Forelimb muscle (tissue), 1 donor: ENCODE results near the gene CNGB1. TPM values are rescaled to one million over a fixed set of nuclear protein-coding genes. Genes with fewer than 3 reads are reported as not detected.
"Not testable (repeated sequence)": the region's sequence is repeated elsewhere in the genome, so short reads cannot be mapped to it uniquely, and the experiment has no call there.

Experiments used
- DNase-seq: peaks from one replicate; pipeline ENCODE4 v3.0.0-alpha.2; 2013; ENCODE audit warnings: low read depth
- polyA plus RNA-seq: library from polyadenylated mRNA; unstranded; fragments of 120-200 nt; gene quantifications from one replicate; pipeline ENCODE4 v1.2.1, GENCODE V29; 2013; ENCODE audit not compliant: insufficient read length

Gene CNGB1
- polyA plus RNA-seq, 1 donor, result 0.03 TPM

DNA sequence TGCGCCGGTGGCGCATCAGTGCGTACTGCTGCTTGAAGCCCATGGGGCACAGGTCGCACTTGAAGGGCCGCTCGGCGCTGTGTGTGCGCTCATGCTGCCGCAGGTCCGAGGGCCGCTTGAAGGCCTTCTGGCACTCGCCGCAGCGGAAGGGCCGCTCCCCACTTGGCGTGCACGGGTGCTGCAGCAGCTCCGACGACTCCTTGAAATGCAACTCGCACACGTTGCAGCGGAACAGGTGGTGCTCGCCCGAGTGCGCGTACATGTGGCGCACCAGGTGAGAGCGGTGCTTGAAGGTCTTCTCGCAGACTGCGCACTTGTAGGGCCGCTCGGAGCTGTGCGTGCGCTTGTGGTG lies 26.2 kb upstream of the CNGB1 start:
- DNase-seq, result no peak

DNA sequence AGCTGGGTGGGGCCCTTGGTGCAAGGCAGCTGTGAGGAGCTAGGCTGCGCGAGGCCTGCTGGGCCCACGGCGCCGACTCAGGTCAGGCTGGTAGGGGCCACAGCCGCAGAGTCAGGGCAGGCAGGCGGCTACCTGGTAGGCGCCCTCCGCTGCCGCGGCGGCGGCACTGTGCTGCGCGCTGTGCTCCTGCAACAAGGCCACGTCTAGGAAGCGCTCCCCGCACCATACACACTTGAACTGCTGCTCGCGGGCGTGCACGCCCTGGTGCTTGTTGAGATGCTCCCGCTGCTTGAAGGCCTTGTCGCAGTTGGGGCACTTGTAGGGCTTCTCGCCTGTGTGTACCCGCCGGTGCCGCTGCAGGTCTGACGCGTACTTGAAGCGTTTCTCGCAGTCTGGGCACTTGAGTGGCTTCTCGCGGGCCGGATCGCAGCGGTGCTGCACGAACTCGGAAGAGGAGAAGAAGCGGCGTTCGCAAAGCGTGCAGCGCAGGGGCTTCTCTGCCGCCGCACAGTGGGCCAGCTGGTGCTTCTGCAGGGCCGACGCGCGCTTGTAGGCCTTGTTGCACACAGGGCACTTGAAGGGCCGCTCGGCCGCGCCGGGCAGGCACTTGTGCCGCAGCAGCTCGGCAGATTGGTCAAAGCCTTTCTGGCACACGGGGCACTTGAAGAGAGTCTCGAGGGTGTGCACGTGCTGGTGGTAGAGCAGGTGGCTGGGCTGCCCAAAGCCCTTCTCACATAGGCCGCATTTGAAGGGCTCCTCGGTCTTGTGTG lies 25.7 kb upstream of the CNGB1 start:
- DNase-seq, result no peak

DNA sequence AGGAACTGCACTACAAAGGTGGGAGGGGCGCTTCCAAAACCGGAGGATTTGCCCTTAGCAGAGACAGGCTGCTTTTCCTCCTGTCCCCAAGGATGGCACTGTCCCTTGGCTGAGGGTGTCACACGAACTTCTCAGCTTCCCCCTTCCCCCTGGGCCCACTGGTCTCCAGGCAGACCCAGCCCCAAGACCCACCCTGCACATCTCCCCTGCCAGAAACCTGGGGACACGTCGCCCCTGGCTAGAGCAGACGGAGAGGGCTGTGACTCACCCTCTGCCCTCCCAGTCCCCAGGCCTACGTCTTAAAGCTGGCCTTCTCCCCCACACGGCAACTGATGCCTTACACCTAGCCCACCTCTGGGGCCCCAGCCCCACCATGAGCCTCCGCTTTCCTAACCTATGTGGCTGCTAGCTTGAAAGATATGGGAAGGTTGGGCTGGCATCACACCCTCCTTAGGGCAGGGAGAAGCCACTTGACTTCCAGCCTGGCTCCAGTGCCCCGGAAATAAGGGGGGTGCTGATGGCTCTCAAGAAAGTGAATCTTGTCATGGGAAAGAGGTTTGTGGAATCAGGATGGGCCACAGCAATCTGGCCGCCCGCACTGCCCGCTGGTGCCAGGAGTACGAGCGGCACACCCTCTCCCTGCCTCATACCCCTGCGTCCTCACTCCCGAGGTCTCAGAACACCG lies 24.9 kb upstream of the CNGB1 start:
- DNase-seq, result no peak

GRCh38 chr16:57994778-57995177 lies 23.9 kb upstream of the CNGB1 start:
- no peak for DNase-seq

- no peak for DNase-seq
These were observed 23.4 kb upstream of the CNGB1 start for GRCh38 chr16:57994361-57994760.

GRCh38 chr16:57993897-57994296 lies 23.0 kb upstream of the CNGB1 start:
- no peak for DNase-seq

DNA sequence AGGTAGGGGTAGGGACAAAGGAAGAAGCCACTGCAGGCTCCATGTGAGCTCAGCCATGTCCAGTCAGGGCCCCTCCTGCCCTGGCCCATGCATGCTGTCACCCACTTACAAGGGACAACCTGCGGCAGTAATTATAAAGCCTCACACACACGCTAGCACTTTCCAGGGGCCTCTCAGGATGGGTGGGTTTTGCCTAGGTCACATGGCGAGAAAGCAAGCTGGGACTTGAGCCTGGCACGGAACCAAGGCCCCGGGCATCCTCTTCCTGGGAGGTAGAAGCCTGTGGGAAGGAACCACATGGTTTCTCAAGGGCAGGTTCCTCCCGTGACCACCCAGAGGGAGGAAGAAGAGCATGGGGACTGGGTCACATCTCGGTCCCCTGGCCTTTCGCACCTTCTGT lies 22.5 kb upstream of the CNGB1 start:
- DNase-seq, result no peak

DNA sequence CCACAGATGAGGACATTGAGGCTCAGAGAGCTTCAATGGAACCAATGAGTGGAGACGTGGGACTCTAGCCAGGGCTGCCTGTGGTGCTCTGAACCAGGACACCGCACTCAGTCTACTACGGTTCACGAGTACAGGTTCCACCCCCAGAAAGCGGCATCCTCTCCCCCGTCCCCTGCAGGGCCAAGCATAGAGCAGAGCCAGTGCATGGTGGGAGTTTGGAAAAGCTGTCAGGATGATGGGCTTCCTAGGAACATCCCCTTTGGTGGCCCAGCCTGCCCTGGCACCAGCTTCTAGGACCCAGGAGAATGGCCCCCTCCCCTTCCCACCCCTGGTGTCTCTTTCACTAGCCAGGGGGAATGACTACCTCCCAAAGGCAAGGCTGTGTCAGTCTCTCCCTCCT lies 21.2 kb upstream of the CNGB1 start:
- no peak for DNase-seq

DNA sequence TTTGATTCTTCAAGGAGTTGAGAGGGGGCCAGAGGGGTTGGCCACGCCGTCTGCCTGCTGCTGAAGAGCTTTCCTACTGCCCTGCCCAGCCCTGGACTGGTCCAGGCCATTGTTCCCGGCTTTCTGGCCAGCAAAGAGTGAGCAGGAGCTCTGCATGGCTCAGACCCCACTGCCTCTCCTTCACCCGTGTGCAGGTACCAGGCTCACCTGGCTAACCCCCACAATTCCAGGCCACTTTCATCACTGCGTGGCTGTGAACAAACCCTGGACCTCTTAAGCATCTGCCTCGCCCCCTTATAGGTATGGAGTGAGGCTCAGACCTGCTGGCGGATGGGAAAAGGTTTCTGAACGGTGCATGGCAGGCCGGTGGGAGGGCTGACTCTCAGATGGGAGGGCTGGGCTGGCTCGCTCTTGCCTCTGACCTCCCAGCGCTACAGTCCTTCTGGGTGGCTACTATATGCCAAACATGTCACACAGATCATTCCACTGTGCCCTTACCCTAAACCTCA lies 20.7 kb upstream of the CNGB1 start:
- DNase-seq, result no peak

GRCh38 chr16:57988929-57989328 lies 18.0 kb upstream of the CNGB1 start:
- DNase-seq, result no peak

GRCh38 chr16:57987441-57988177 lies 16.7 kb upstream of the CNGB1 start:
- no peak for DNase-seq

- DNase-seq, result no peak
These were observed 15.3 kb upstream of the CNGB1 start for GRCh38 chr16:57986196-57986595.

DNA sequence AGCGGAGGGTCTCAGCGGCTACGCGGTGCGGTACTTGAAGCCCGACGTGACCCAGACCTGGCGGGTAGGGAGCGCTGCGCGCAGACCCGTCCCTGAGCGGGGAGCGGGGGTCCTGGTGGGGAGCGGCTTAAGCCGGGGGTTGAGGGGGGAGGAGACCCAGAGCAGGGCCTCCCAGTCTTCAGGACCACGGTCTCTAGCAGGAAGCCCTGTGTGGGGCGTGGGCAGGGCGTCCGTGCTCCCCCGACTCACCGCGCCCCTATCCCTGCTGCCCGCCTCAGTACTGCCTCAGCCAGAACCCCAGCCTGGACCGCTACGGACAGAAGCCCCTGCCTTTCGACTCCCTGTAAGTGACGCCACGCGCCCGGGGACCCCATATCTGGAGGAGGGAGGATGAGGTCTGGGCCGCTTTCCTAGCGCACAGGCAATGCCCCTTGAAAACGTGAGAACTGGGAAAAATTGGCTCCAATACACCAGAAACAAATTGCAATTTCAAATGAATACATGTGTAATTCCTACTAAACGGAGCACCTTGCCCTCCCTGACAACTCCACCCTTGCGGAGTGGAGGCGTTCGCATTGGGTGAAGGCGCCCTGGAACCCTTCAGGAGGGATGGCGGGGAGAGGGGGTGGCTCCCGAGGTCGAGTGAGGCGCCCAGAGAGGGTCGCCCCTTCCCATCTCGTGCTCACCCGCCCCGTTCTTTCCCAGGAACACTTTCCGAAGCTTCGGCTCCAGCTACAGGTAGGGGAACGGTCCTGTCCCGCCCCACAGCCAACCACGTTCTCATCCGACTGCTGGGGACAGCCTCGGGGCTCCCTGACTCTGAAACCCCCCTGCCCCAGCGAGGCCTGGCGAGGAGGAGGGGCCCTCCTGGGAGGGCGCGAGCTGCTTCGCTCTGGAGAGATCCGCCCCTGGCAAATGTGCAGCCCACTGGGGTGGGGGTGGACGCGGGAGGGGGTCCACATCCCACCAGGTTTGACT lies 14.6 kb upstream of the CNGB1 start:
- no peak for DNase-seq

DNA sequence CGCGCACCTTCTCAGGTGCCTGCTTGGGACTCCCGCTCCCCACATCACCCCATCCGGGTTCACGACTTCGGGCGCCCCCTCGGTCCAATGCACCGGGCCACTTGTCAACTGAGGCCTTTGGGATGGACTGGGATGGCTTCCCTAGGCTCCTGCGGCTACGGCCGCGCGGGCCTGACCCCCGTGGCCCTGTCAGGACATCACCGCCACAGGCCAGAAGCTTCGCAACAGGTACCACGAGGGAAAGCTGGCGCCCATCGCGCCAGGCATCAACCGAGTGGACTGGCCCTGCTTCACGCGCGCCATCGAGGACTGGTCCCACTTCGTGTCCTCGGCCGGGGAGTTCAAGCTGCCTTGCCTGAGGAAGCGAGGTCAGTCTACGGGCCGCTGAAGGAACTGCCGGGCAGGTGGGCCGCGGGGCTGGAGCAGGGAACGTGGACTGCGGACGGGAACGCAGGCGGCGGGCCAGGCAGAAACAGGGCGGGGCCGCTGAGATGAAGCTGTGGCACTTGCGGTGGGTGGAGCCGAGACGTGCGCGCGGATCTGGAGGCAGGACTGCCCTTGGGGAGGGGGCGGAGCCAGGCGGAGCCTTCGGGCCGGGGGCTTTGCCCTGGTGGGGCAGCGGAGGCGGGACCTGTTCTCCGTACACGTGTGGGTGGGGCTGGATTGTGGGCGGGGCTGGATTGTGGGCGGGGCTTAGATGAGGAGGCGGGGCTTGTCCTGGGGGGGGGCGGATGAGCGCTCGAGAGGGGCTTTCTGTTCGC lies 13.7 kb upstream of the CNGB1 start:
- DNase-seq, result no peak

GRCh38 chr16:57982385-57982784 lies 11.5 kb upstream of the CNGB1 start:
- no peak for DNase-seq

DNA sequence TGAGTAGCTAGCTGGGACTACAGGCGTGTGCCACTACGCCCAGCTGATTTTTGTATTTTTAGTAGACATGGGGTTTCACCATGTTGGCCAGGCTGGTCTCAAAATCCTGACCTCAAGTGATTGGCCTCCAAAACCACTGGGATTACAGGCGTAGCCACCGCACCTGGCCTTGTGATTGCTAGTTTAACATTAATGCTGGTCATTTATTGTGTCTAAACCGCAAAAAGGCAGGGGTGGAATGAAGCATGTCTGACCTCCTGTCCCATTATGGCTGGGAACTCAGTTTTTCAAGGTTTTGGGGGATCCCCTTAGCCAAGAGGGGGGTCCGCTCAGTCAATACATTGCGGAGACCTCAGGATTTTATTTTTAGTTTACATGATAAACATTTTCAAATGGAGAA lies 10.7 kb upstream of the CNGB1 start:
- no peak for DNase-seq

GRCh38 chr16:57979006-57979585 lies 8.2 kb upstream of the CNGB1 start:
- DNase-seq, result no peak

DNA sequence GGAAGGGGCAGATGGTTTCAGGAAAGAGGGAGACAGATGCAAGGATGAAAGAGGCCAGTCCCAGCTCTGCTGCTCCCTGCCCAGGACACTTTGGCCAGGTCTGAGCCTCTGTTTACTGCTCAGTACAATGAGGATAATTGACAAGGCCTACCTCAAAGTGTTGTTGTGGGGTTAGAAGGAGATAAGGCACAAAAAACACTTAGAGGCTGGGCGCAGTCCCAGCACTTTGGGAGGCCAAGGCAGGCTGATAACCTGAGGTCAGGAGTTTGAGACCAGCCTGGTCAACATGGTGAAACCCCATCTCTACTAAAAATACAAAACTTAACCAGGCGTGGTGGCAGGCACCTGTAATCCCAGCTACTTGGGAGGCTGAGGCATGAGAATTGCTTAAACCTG lies 7.1 kb upstream of the CNGB1 start:
- DNase-seq, result not testable (repeated sequence)

DNA sequence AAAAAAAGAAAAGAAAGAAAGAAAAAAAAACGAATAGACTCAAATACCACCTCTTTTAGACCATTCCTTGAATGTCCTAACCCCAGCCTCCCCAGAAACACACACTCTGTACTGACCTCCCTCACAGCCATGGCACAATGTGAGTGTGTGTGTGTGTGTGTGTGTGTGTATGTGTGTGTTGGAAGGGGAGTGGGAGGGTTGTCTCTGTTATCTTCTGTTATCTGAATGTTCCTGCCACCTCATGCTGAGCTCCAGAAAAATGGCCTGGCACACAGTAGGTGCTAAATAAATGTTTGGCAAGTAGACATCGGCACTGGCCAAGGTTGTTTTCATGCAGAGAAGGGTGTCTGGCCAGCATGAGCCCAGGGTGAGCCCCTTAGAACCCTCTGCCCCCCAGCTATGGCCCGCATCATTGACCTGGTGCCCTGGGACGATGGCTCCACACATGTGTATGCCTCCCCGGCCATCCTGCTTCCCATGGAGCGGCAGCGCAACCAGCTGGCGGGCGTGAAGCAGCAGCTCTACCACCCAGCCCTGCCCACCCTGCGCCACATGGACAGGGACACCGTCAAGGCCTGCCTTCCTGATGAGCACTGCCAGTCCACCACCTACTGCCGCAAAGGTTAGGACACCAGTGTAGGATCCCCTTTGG lies 6.6 kb upstream of the CNGB1 start:
- no peak for DNase-seq

GRCh38 chr16:57976331-57976796 lies 5.4 kb upstream of the CNGB1 start:
- DNase-seq, result no peak
